Measurements from ENCODE around the gene HSD11B2. TPM values are rescaled to one million over a fixed set of nuclear protein-coding genes. Genes with fewer than 3 reads are reported as not detected.

The HSD11B2 gene
- total and polyA plus RNA-seq, 2 of the 8 experiments (the other 6 are each of a cell fraction or from before 2014, with no cell fraction given): 28.7 to 32.9 TPM

DNA sequence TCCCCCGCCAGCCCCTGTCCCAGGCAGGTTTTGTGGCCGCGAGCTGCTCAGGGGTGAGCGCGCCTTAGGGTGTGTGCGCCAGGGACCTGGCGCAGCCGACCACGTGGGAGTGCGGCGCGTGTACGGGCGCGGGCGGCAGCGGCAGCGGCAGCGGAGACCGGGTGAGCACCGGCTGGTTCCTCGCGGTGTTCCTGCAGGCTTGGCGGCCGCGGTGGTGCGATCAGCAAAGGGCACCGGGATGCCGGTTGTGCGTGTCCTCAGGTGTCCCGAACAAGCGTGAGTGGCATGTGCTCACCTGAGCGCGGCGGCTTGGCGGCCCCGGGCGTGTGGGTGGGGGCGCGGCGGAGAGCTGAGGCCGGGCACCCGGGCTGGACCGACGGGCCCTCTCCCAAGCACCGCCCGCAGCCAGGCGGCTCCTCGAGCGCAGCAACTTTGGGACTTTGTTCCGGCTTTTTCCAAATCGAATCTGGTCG, 381 bp upstream of the HSD11B2 start:
- peaks cover 0 to 2% (median 0%) of the 10 kb centered on the region in 4 experiments; a peak in 2 of 8 replicates for H3K36me3 ChIP-seq (ENCODE audit: control insufficient read depth in 2 of 4, insufficient read depth in 4 of 4, low read length in 3 of 4)
- peak overlapping the region; percentile 89 for H4K91ac ChIP-seq (replicated peaks; ENCODE audit: insufficient read length, low read length)
- H2BK15ac ChIP-seq (ENCODE audit: low read length): peak overlapping the region; percentile 81; the same call in 1 of the 2 replicates
- peaks cover 10% of the 10 kb centered on the region; the same call in 1 of the 2 replicates for H3K79me1 ChIP-seq (ENCODE audit: low read depth, low read length)
- peak overlapping the region; percentile 56 to 86 (median 66) for H3K4me3 ChIP-seq (ENCODE audit: extremely low read depth in 1 of 4, insufficient read depth in 2 of 4, low read depth in 3 of 4, low read length in 4 of 4)
- no peak overlapping the region; the same call in 1 of the 2 replicates for H3K27ac ChIP-seq (ENCODE audit: low read depth, low read length)
- peaks cover 4 to 42% (median 34%) of the 10 kb centered on the region in 4 experiments for H3K4me1 ChIP-seq (replicated peaks in 1 of 4; ENCODE audit: control insufficient read depth in 3 of 4, insufficient read depth in 4 of 4, low read length in 3 of 4)
- H2AK5ac ChIP-seq (ENCODE audit: low read depth, low read length): no peak overlapping the region
- H2BK20ac ChIP-seq (ENCODE audit: low read length): no peak overlapping the region
- peak overlapping the region; percentile 87 to 92 for H3K4me2 ChIP-seq (ENCODE audit: insufficient read depth in 1 of 2, low read depth in 2 of 2, low read length in 2 of 2)
- no peak overlapping the region for H2BK120ac ChIP-seq (replicated peaks; ENCODE audit: low read depth, low read length)
- peaks cover 0 to 19% (median 15%) of the 10 kb centered on the region in 4 experiments; a peak in 6 of 7 replicates for H3K27me3 ChIP-seq (replicated peaks in 1 of 4; ENCODE audit: control insufficient read depth in 3 of 4, extremely low read depth in 1 of 4, insufficient read depth in 3 of 4, low read length in 3 of 4)
- peak overlapping the region; percentile 99 for H3K18ac ChIP-seq (ENCODE audit: extremely low read depth, low read length)
- H4K20me1 ChIP-seq (replicated peaks in 1 of 2; ENCODE audit: control insufficient read depth in 1 of 2, insufficient read depth in 2 of 2, low read length in 2 of 2): peaks cover 0 to 3% of the 10 kb centered on the region in 2 experiments
- peak overlapping the region; percentile 55; the same call in 1 of the 2 replicates for H2BK12ac ChIP-seq (ENCODE audit: low read depth, low read length)
- peaks cover 17% of the 10 kb centered on the region; the same call in 1 of the 2 replicates for H3K23me2 ChIP-seq (ENCODE audit: low read depth, low read length)
- H3K23ac ChIP-seq (ENCODE audit: insufficient read length): no peak overlapping the region
- FAIRE-seq (no peak), DNase-seq (ENCODE audit: low read depth in 1 of 2, low spot score in 2 of 2) (peak in 1 of 2 experiments; percentile 77)
- H3K56ac ChIP-seq (replicated peaks; ENCODE audit: insufficient read length, low read depth, low read length): no peak overlapping the region
- H3K79me2 ChIP-seq (ENCODE audit: control insufficient read depth in 1 of 2, insufficient read depth in 2 of 2, low read length in 2 of 2): no peaks in the 10 kb centered on the region; a peak in 1 of 4 replicates
- CTCF ChIA-PET (ENCODE audit: partially characterized antibody): interaction anchor here (0.8 to 28.4 kb wide), 5 partner anchors 9 to 103 kb away, joined by 3 to 683 read pairs (median 6); no protein-coding TSS in a partner anchor
- peak overlapping the region; percentile 85; the same call in 1 of the 2 replicates for H2BK5ac ChIP-seq (ENCODE audit: low read depth, low read length)
- H2AFZ ChIP-seq (ENCODE audit: low read length): no peak overlapping the region
- peak overlapping the region; percentile 35 to 76 (median 70) for H3K9ac ChIP-seq (replicated peaks in 1 of 4; ENCODE audit: extremely low read depth in 1 of 4, low read depth in 3 of 4, low read length in 3 of 4)
- peak overlapping the region; percentile 35 for H4K5ac ChIP-seq (ENCODE audit: insufficient read length, low read depth, low read length)
- peak overlapping the region; percentile 59 for H3K4ac ChIP-seq (replicated peaks; ENCODE audit: insufficient read length, low read depth, low read length)
- H3K9me3 ChIP-seq (ENCODE audit: insufficient read depth in 2 of 2, low read depth in 1 of 2, low read length in 1 of 2): no peaks in the 10 kb centered on the region
- no peak overlapping the region for H3K14ac ChIP-seq (ENCODE audit: insufficient read length)
- POLR2A ChIA-PET (ENCODE audit: partially characterized antibody): interaction anchor here (0.6 to 7.3 kb wide), 7 partner anchors 9 to 64 kb away, joined by 3 to 67 read pairs (median 4); no protein-coding TSS in a partner anchor
- H4K8ac ChIP-seq (ENCODE audit: extremely low read depth, insufficient read depth, low read length): peak overlapping the region; percentile 87
- WGBS, 2 experiments (ENCODE audit: extremely low coverage in 1 of 2, insufficient coverage in 1 of 2, insufficient read length in 1 of 2, insufficient replicate concordance in 2 of 2, low coverage in 1 of 2, low lambda C conversion rate in 2 of 2, missing lambda C conversion rate in 1 of 2): 5% methylated on average over 32 of the region's 53 CpGs; no CpG with 5 or more reads in 1 of the 2 experiments
- TF ChIP-seq POLR2A (IDR thresholded peaks at IDR 0.05; ENCODE audit: control extremely low read depth in 1 of 2, low read depth in 2 of 2, low read length in 2 of 2) (peak in 1 of 2 experiments; percentile 32; a peak in 1 of 3 replicates), KDM4A (IDR thresholded peaks at IDR 0.05; ENCODE audit: low read depth, low read length, severe bottlenecking) (peak; percentile 52), SP4 (IDR thresholded peaks at IDR 0.05; ENCODE audit: low read length) (no peak), BRCA1 (IDR thresholded peaks at IDR 0.05; ENCODE audit: low read depth, low read length) (no peak), PHF8 (conservative IDR thresholded peaks at IDR 0.05; ENCODE audit: low read depth, low read length) (peak; percentile 26; the same call in 1 of the 2 replicates), GABPA (IDR thresholded peaks at IDR 0.05; ENCODE audit: borderline replicate concordance, insufficient read depth, low read length) (no peak), GTF2F1 (IDR thresholded peaks at IDR 0.05; ENCODE audit: borderline replicate concordance, low read depth, low read length) (no peak), ZNF274 (IDR thresholded peaks at IDR 0.05; ENCODE audit: borderline replicate concordance, extremely low read depth, low read length) (no peak), RFX5 (IDR thresholded peaks at IDR 0.05; ENCODE audit: borderline replicate concordance, low read depth, low read length) (no peak), KDM5A (IDR thresholded peaks at IDR 0.05; ENCODE audit: low read length) (no peak), JUND (IDR thresholded peaks at IDR 0.05; ENCODE audit: low read length) (no peak), BACH1 (IDR thresholded peaks at IDR 0.05; ENCODE audit: low read length) (no peak), SP1 (IDR thresholded peaks at IDR 0.05; ENCODE audit: low read depth, low read length) (no peak), TAF1 (IDR thresholded peaks at IDR 0.05; ENCODE audit: low read depth, low read length) (peak; percentile 27; the same call in 1 of the 2 replicates)
